ENCODE measurements around the gene MRGPRG.

The MRGPRG gene

GRCh38 chr11:3207526-3208189 is 11.0 kb downstream of the MRGPRG start:
- no peak for DNase-seq (ENCODE audit: low spot score)

- no peak for DNase-seq (ENCODE audit: low spot score)
These were observed 11.8 kb downstream of the MRGPRG start for GRCh38 chr11:3206922-3207204.

- no peak for DNase-seq (ENCODE audit: low spot score)
These were observed 12.3 kb downstream of the MRGPRG start for GRCh38 chr11:3206156-3206921.

GRCh38 chr11:3205261-3206155 is 13.1 kb downstream of the MRGPRG start:
- DNase-seq (ENCODE audit: low spot score) = no peak

GRCh38 chr11:3204141-3205015 is 14.2 kb downstream of the MRGPRG start:
- DNase-seq (ENCODE audit: low spot score) = no peak

GRCh38 chr11:3203221-3204043 is 15.2 kb downstream of the MRGPRG start:
- DNase-seq (ENCODE audit: low spot score) = no peak

GRCh38 chr11:3202759-3203158 is 15.9 kb downstream of the MRGPRG start:
- no peak for DNase-seq (ENCODE audit: low spot score)

- DNase-seq (ENCODE audit: low spot score) = no peak
These were observed 16.3 kb downstream of the MRGPRG start for GRCh38 chr11:3202305-3202704.

- DNase-seq (ENCODE audit: low spot score) = no peak
These were observed 16.9 kb downstream of the MRGPRG start for GRCh38 chr11:3201677-3202181.

GRCh38 chr11:3201112-3201581 is 17.5 kb downstream of the MRGPRG start:
- no peak for DNase-seq (ENCODE audit: low spot score)

GRCh38 chr11:3200388-3201111 is 18.1 kb downstream of the MRGPRG start:
- no peak for DNase-seq (ENCODE audit: low spot score)

- DNase-seq (ENCODE audit: low spot score) = no peak
These were observed 18.9 kb downstream of the MRGPRG start for GRCh38 chr11:3199537-3200295.

- DNase-seq (ENCODE audit: low spot score) = no peak
These were observed 19.8 kb downstream of the MRGPRG start for GRCh38 chr11:3198815-3199214.

- no peak for DNase-seq (ENCODE audit: low spot score)
These were observed 20.6 kb downstream of the MRGPRG start for GRCh38 chr11:3197878-3198528.

GRCh38 chr11:3197044-3197695 is 21.4 kb downstream of the MRGPRG start:
- no peak for DNase-seq (ENCODE audit: low spot score)

GRCh38 chr11:3196161-3197043 is 22.2 kb downstream of the MRGPRG start:
- DNase-seq (ENCODE audit: low spot score) = no peak

Data from COLO829 (cell line).